ENCODE measurements around the gene OSBPL8. TPM values are rescaled to one million over a fixed set of nuclear protein-coding genes. Genes with fewer than 3 reads are reported as not detected.

Gene OSBPL8
- total and polyA plus RNA-seq, 2 donors (not counting 1 experiment from before 2014, with no cell fraction given): 89.6 to 240 TPM

DNA sequence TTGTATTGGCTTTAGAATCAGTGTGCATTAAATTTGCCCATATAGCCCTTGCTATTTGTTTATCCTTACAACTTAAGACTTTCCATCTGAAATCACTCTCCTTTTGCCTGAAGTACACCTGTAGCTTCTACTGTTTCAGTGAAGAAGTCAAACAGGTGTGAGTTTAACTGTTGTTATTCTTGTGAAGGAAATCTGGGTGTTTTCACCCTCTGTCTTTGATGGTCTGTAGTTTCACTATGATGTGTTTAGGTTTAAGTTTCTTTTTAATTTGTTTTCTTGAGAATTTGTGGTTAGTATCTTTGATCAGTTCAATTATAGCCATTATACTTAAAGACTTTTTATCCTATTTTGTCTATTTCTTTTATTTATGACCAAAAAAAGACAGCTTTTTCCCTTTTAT lies 142.5 kb downstream of the OSBPL8 start:
- TF ChIP-seq, protein P1, sequence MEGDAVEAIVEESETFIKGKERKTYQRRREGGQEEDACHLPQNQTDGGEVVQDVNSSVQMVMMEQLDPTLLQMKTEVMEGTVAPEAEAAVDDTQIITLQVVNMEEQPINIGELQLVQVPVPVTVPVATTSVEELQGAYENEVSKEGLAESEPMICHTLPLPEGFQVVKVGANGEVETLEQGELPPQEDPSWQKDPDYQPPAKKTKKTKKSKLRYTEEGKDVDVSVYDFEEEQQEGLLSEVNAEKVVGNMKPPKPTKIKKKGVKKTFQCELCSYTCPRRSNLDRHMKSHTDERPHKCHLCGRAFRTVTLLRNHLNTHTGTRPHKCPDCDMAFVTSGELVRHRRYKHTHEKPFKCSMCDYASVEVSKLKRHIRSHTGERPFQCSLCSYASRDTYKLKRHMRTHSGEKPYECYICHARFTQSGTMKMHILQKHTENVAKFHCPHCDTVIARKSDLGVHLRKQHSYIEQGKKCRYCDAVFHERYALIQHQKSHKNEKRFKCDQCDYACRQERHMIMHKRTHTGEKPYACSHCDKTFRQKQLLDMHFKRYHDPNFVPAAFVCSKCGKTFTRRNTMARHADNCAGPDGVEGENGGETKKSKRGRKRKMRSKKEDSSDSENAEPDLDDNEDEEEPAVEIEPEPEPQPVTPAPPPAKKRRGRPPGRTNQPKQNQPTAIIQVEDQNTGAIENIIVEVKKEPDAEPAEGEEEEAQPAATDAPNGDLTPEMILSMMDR (conservative IDR thresholded peaks at IDR 0.05 in 1 of 2, IDR thresholded peaks at IDR 0.05 in 1 of 2; ENCODE audit: low read depth in 1 of 2, low read length in 2 of 2): no peak
- Histone ChIP-seq H2AFZ (ENCODE audit: low read length) (no peak overlapping the region), H3K9ac (ENCODE audit: insufficient read depth, low read length) (no peak overlapping the region), H3K4me2 (ENCODE audit: extremely low read depth, insufficient read depth, low read length) (no peak overlapping the region), H3K9me3 (ENCODE audit: control insufficient read depth, insufficient read depth, low read depth, low read length) (no peaks in the 10 kb centered on the region), H3K4me1 (ENCODE audit: control insufficient read depth, extremely low read depth, insufficient read depth, low read length) (no peaks in the 10 kb centered on the region), H3K27me3 (ENCODE audit: control insufficient read depth, insufficient read depth, low read length) (no peaks in the 10 kb centered on the region), H4K20me1 (ENCODE audit: control insufficient read depth, extremely low read depth, insufficient read depth, low read length) (no peaks in the 10 kb centered on the region), H3K36me3 (ENCODE audit: control insufficient read depth, insufficient read depth, low read length) (no peaks in the 10 kb centered on the region), H3K4me3 (replicated peaks in 1 of 4; ENCODE audit: control extremely low read depth in 1 of 4, insufficient read depth in 1 of 4, low read depth in 3 of 4, low read length in 4 of 4) (no peak overlapping the region), H3K27ac (ENCODE audit: insufficient read depth, low read length) (no peak overlapping the region), H3K79me2 (ENCODE audit: control insufficient read depth, insufficient read depth, low read length) (no peaks in the 10 kb centered on the region)
- no peak for DNase-seq (ENCODE audit: low read depth in 2 of 2)

DNA sequence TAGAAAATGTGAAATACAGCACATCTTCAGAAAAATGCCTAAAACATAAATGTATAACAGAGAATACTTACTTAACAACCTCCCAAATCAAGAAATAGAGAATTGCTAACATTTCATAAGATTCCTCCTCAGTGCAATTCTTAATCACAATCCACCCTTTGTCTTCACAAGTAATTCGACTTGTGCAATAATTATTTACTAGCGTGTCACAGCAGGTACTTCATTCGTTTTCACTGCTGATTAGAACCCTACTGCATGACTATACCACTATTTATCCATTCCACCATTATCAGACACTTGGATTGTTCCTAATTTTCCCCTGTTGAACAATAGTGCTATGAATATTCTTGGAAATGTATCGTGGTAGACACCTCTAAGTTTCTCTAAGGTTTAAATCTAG lies 146.4 kb downstream of the OSBPL8 start:
- TF ChIP-seq, protein P1 (conservative IDR thresholded peaks at IDR 0.05 in 1 of 2, IDR thresholded peaks at IDR 0.05 in 1 of 2; ENCODE audit: low read depth in 1 of 2, low read length in 2 of 2): no peak
- TF ChIP-seq EZH2 (IDR thresholded peaks at IDR 0.05; ENCODE audit: low read length, missing control alignments): no peak
- Histone ChIP-seq H3K79me2 (ENCODE audit: control insufficient read depth, insufficient read depth, low read length) (no peaks in the 10 kb centered on the region), H3K27ac (ENCODE audit: insufficient read depth, low read length) (no peak overlapping the region), H3K4me2 (ENCODE audit: extremely low read depth, insufficient read depth, low read length) (no peak overlapping the region), H3K27me3 (ENCODE audit: control insufficient read depth, insufficient read depth, low read length) (no peaks in the 10 kb centered on the region), H3K36me3 (ENCODE audit: control insufficient read depth, insufficient read depth, low read length) (no peaks in the 10 kb centered on the region), H4K20me1 (ENCODE audit: control insufficient read depth, extremely low read depth, insufficient read depth, low read length) (no peaks in the 10 kb centered on the region), H3K9ac (ENCODE audit: insufficient read depth, low read length) (no peak overlapping the region), H3K4me1 (ENCODE audit: control insufficient read depth, extremely low read depth, insufficient read depth, low read length) (no peaks in the 10 kb centered on the region), H2AFZ (ENCODE audit: low read length) (no peak overlapping the region), H3K4me3 (replicated peaks in 1 of 4; ENCODE audit: control extremely low read depth in 1 of 4, insufficient read depth in 1 of 4, low read depth in 3 of 4, low read length in 4 of 4) (no peak overlapping the region), H3K9me3 (ENCODE audit: control insufficient read depth, insufficient read depth, low read depth, low read length) (no peaks in the 10 kb centered on the region)
- no peak for DNase-seq (ENCODE audit: low read depth in 2 of 2)

DNA sequence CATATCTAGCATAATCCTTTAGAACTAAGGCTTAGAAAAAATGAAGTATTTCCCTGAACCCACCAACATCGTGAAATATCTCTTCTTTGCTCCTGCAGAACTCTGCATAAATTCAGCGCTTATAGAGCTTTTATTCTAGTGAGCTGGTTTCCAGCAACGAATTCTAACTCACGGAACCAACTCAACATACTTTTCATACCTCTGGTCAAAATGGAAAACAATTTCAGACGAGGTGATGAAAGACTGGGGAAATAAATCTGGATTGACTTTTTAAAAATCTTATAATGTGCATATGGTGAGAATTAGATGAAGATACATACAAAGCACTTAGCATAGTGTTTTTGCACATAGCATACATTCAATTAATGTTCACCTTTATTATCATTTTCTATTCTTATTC lies 148.8 kb downstream of the OSBPL8 start:
- DNase-seq (ENCODE audit: low read depth in 2 of 2): no peak
- H3K27me3 ChIP-seq (ENCODE audit: control insufficient read depth, insufficient read depth, low read length): no peaks in the 10 kb centered on the region

More for the DNA sequence above, 148.8 kb downstream of the OSBPL8 start:
- Histone ChIP-seq H3K9ac (ENCODE audit: insufficient read depth, low read length) (no peak overlapping the region), H2AFZ (ENCODE audit: low read length) (no peak overlapping the region), H3K79me2 (ENCODE audit: control insufficient read depth, insufficient read depth, low read length) (no peaks in the 10 kb centered on the region), H3K9me3 (ENCODE audit: control insufficient read depth, insufficient read depth, low read depth, low read length) (no peaks in the 10 kb centered on the region), H3K4me1 (ENCODE audit: control insufficient read depth, extremely low read depth, insufficient read depth, low read length) (no peaks in the 10 kb centered on the region), H3K36me3 (ENCODE audit: control insufficient read depth, insufficient read depth, low read length) (no peaks in the 10 kb centered on the region), H3K4me3 (replicated peaks in 1 of 4; ENCODE audit: control extremely low read depth in 1 of 4, insufficient read depth in 1 of 4, low read depth in 3 of 4, low read length in 4 of 4) (no peak overlapping the region), H4K20me1 (ENCODE audit: control insufficient read depth, extremely low read depth, insufficient read depth, low read length) (no peaks in the 10 kb centered on the region), H3K4me2 (ENCODE audit: extremely low read depth, insufficient read depth, low read length) (no peak overlapping the region), H3K27ac (ENCODE audit: insufficient read depth, low read length) (no peak overlapping the region)
- TF ChIP-seq EZH2 (IDR thresholded peaks at IDR 0.05; ENCODE audit: low read length, missing control alignments): no peak
- TF ChIP-seq, protein P1 (conservative IDR thresholded peaks at IDR 0.05 in 1 of 2, IDR thresholded peaks at IDR 0.05 in 1 of 2; ENCODE audit: low read depth in 1 of 2, low read length in 2 of 2): no peak
